Mucosa of descending colon (tissue), 3 donors: ENCODE results near the gene BPIFB4. TPM values are rescaled to one million over a fixed set of nuclear protein-coding genes. Genes with fewer than 3 reads are reported as not detected.

Experiments used
- ATAC-seq: fragments of 200-7000 bp; cut with Tn5 transposase; one replicate; pipeline ENCODE4 v1.9.1; 2020; ENCODE audit warnings: mild to moderate bottlenecking, moderate library complexity
- DNase-seq, 3 donors: peaks; one replicate each; pipeline ENCODE4 v3.0.0-alpha.2; 2020
- H3K36me3 ChIP-seq: fragments of 200-600 bp; one replicate; pipeline ENCODE4 v1.8.0; 2021; ENCODE audit warnings: low read depth, mild to moderate bottlenecking
- H3K4me1 ChIP-seq: fragments of 200-600 bp; one replicate; pipeline ENCODE4 v1.8.0; 2021; ENCODE audit warnings: low read depth, mild to moderate bottlenecking
- H3K4me3 ChIP-seq: fragments of 200-600 bp; one replicate; pipeline ENCODE4 v1.8.0; 2021; ENCODE audit warnings: mild to moderate bottlenecking
- H3K9me3 ChIP-seq: fragments of 200-600 bp; one replicate; pipeline ENCODE4 v1.8.0; 2021; ENCODE audit warnings: mild to moderate bottlenecking
- CTCF ChIP-seq: fragments of 200-600 bp; IDR thresholded peaks from one replicate; pipeline ENCODE4 v1.8.0; 2022; ENCODE audit warnings: antibody characterized with exemption, mild to moderate bottlenecking
- intact Hi-C, 2 donors: fragments of 100-400 bp; cut with DNase I in 1 of 2; cut with micrococcal nuclease in 1 of 2; formaldehyde crosslinking; loops; one replicate each; pipeline versions ENCODE4 v1.11.0 to v1.11.1; 2022; cut with DNase I, micrococcal nuclease
- total RNA-seq, 3 donors: library from RNA; stranded (reverse); fragmentation: NEBNext Ultra II Directional in 2 of 3; extraction: Animal tissue kit (Norgen Biotek cat#: 25700) in 2 of 3; gene quantifications; one replicate each; pipeline versions ENCODE4 v1.2.1 to v1.2.4, GENCODE V29; 2021 to 2023
- donor health status: DM: no; HTN: no; CAD: no; lungs with moderate emphysema.
- donor health status: DM: no; HTN: no; CAD: no.
- donor health status: DM: no; HTN: yes; CAD: no.

Gene BPIFB4
- total RNA-seq, 3 donors from 2014 or later: not detected

DNA sequence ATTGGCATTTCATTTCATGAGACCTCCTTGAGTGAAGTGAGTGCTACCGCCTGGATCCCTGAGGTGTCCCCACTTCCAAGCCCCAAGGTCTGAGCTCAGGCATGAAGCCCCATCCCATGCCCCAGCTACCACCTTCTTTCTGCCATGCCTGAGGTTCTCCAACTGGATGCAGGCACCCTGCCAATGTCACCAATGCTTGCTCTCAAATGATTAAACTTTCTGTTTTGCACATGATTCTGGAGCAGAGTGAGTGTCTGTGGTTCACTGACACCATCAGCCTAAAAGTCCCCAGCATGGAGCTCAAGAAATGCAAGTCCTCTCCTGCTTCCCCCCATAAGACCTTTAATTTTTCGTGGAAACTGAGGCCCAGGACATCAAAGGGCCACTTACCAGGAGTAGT, 44.8 kb downstream of the BPIFB4 start:
- Histone ChIP-seq H3K4me3 (no peak overlapping the region), H3K36me3 (no peaks in the 10 kb centered on the region), H3K4me1 (no peaks in the 10 kb centered on the region), H3K9me3 (no peaks in the 10 kb centered on the region)
- intact Hi-C loops: no loop called here
- no peak for TF ChIP-seq CTCF
- no peak for ATAC-seq
- DNase-seq: no peak

DNA sequence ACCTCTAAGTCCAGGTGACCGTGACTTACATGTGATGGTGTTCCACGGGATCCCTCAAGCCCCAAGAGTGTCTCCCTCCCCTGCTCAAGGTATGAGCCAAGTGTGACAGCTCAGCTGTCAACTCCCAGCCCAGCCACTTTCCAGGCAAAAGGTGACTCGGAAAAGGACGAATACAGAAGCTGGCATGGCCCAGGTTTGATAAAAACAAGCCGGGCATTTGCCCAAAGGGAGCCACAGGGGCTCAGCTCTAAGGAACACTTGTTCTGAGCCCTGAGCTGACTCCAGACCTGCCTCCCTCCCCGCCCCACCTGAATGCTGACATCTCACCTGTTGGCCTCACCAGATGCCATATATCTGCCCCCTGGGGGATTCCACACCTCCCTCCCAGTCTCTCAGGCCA, 45.6 kb downstream of the BPIFB4 start:
- H3K4me1 ChIP-seq: no peaks in the 10 kb centered on the region
- no peak overlapping the region for H3K4me3 ChIP-seq
- H3K9me3 ChIP-seq: no peaks in the 10 kb centered on the region
- TF ChIP-seq CTCF: no peak
- no peaks in the 10 kb centered on the region for H3K36me3 ChIP-seq
- DNase-seq (no peak), ATAC-seq (no peak)
- intact Hi-C loops: no loop called here

- no peaks in the 10 kb centered on the region for H3K9me3 ChIP-seq
- DNase-seq (no peak), ATAC-seq (no peak)
- H3K4me3 ChIP-seq: no peak overlapping the region
- no peaks in the 10 kb centered on the region for H3K36me3 ChIP-seq
- TF ChIP-seq CTCF: no peak
- no peaks in the 10 kb centered on the region for H3K4me1 ChIP-seq
- intact Hi-C loops: no loop called here
These were observed 46.5 kb downstream of the BPIFB4 start for GRCh38 chr20:33125983-33126382.

- no peak for ATAC-seq
- no peak for TF ChIP-seq CTCF
- intact Hi-C loops: no loop called here
- Histone ChIP-seq H3K4me1 (no peaks in the 10 kb centered on the region), H3K36me3 (no peaks in the 10 kb centered on the region), H3K9me3 (no peaks in the 10 kb centered on the region), H3K4me3 (no peak overlapping the region)
- no peak for DNase-seq
These were observed 48.1 kb downstream of the BPIFB4 start for GRCh38 chr20:33127422-33128097.

- no peak for TF ChIP-seq CTCF
- Histone ChIP-seq H3K4me3 (no peak overlapping the region), H3K4me1 (no peaks in the 10 kb centered on the region), H3K36me3 (no peaks in the 10 kb centered on the region), H3K9me3 (no peaks in the 10 kb centered on the region)
- no peak for ATAC-seq
- intact Hi-C loops: no loop called here
- DNase-seq: no peak
These were observed 51.2 kb downstream of the BPIFB4 start for GRCh38 chr20:33130568-33131061.
